B cell (primary cell): ENCODE measurements around the gene DHRS12. TPM values are rescaled to one million over a fixed set of nuclear protein-coding genes. Genes with fewer than 3 reads are reported as not detected.

ENCODE experiments used
- ATAC-seq: fragments of 200-7000 bp; cut with Tn5 transposase; one replicate; pipeline ENCODE4 v1.10.0; 2021; ENCODE audit warnings: low read depth, mild to moderate bottlenecking, moderate number of reproducible peaks, moderate library complexity
- CTCF ChIA-PET: fragments of 350-600 bp; sonication (Branson Sonifier 250); formaldehyde crosslinking; loops from one replicate; lab custom pipeline; 2021; ENCODE audit warnings: antibody characterized with exemption, inconsistent platforms; lab: Charles Lee
- POLR2A ChIA-PET: fragments of 350-600 bp; sonication (Branson Sonifier 250); formaldehyde crosslinking; loops from one replicate; lab custom pipeline; 2021; ENCODE audit warnings: antibody characterized with exemption; lab: Charles Lee
- DNase-seq: peaks from one replicate; pipeline ENCODE4 v3.0.0; 2013
- H2AFZ ChIP-seq: 2 replicates; pipeline ENCODE4 v1.6.1; 2012; ENCODE audit warnings: mild to moderate bottlenecking, low read depth, low read length; ENCODE audit not compliant: insufficient read depth, poor library complexity, severe bottlenecking
- H3K27ac ChIP-seq, 2 donors: 1 replicate in 1 of 2; 2 replicates in 1 of 2; pipeline ENCODE4 v1.5.1; 2012 to 2013; ENCODE audit warnings: low read length in 2 of 2, mild to moderate bottlenecking in 2 of 2, moderate library complexity in 1 of 2
- H3K27me3 ChIP-seq, 4 experiments: fragments of 200-600 bp in 1 of 4; sonication (generic) in 1 of 4; replicated peaks in 1 of 4; 1 replicate in 2 of 4; 2 replicates in 2 of 4; pipeline versions ENCODE4 v1.6.1 to v1.7.0; 2013 to 2016; ENCODE audit warnings: low read length in 3 of 4, mild to moderate bottlenecking in 2 of 4, mixed read lengths in 1 of 4, moderate library complexity in 1 of 4; ENCODE audit not compliant: insufficient read depth in 4 of 4, control insufficient read depth in 3 of 4; ENCODE audit errors: control extremely low read depth in 1 of 4
- H3K36me3 ChIP-seq, 2 experiments: replicated peaks in 1 of 2; 1 replicate in 1 of 2; 2 replicates in 1 of 2; pipeline versions ENCODE4 v1.6.1 to v1.7.1; 2013; ENCODE audit warnings: low read length in 1 of 2; ENCODE audit not compliant: insufficient read depth in 2 of 2, control insufficient read depth in 1 of 2; ENCODE audit errors: control extremely low read depth in 1 of 2, extremely low read depth in 1 of 2
- H3K4me1 ChIP-seq, 2 donors: fragments of 200-600 bp in 1 of 2; sonication (generic) in 1 of 2; 1 replicate in 1 of 2; 2 replicates in 1 of 2; pipeline versions ENCODE4 v1.5.1 to v1.6.1; 2013 to 2017; ENCODE audit warnings: low read length in 2 of 2; ENCODE audit not compliant: control insufficient read depth in 2 of 2, insufficient read depth in 2 of 2
- H3K4me2 ChIP-seq: replicated peaks from 2 replicates; pipeline ENCODE3; 2012; ENCODE audit warnings: mild to moderate bottlenecking, low read depth, low read length; ENCODE audit not compliant: poor library complexity, severe bottlenecking
- H3K4me3 ChIP-seq, 5 experiments: fragments of 200-600 bp in 1 of 5; sonication (generic) in 1 of 5; 1 replicate in 3 of 5; 2 replicates in 2 of 5; pipeline versions ENCODE4 v1.5.1 to v1.7.0; 2011 to 2016; ENCODE audit warnings: low read length in 4 of 5, mild to moderate bottlenecking in 4 of 5, low read depth in 2 of 5, control low read depth in 1 of 5, moderate library complexity in 1 of 5; ENCODE audit not compliant: insufficient read depth in 1 of 5; ENCODE audit errors: control extremely low read depth in 1 of 5, extremely low read depth in 1 of 5
- H3K79me2 ChIP-seq: fragments of 200-600 bp; sonication (generic); one replicate; pipeline ENCODE4 v1.6.0; 2016; ENCODE audit warnings: low read length; ENCODE audit not compliant: control insufficient read depth, insufficient read depth
- H3K9ac ChIP-seq: fragments of 200-600 bp; sonication (generic); 2 replicates; pipeline ENCODE4 v1.6.1; 2017; ENCODE audit warnings: mild to moderate bottlenecking, low read length, moderate library complexity
- H3K9me3 ChIP-seq, 3 donors: one replicate each; pipeline versions ENCODE4 v1.6.1 to v1.7.1; 2013; ENCODE audit warnings: low read length in 2 of 3; ENCODE audit not compliant: control insufficient read depth in 2 of 3, insufficient read depth in 1 of 3; ENCODE audit errors: control extremely low read depth in 1 of 3
- H4K20me1 ChIP-seq: 2 replicates; pipeline ENCODE4 v1.6.0; 2012; ENCODE audit warnings: mild to moderate bottlenecking, low read length; ENCODE audit not compliant: insufficient read depth, control insufficient read depth, poor library complexity, severe bottlenecking
- H3K27ac Mint-ChIP-seq: one replicate; pipeline ENCODE4 v1.8.0; 2021; ENCODE audit warnings: mixed read lengths
- H3K27me3 Mint-ChIP-seq: one replicate; pipeline ENCODE4 v1.8.0; 2021; ENCODE audit warnings: mixed read lengths
- H3K4me1 Mint-ChIP-seq: one replicate; pipeline ENCODE4 v1.8.0; 2021; ENCODE audit warnings: mixed read lengths
- H3K4me3 Mint-ChIP-seq: one replicate; pipeline ENCODE4 v1.8.0; 2021; ENCODE audit warnings: mixed read lengths
- H3K9me3 Mint-ChIP-seq: one replicate; pipeline ENCODE4 v1.8.0; 2022; ENCODE audit warnings: mixed read lengths; ENCODE audit not compliant: insufficient read depth
- EZH2 ChIP-seq: IDR thresholded peaks from 2 replicates; pipeline ENCODE4 v1.6.1; 2012; ENCODE audit warnings: borderline replicate concordance, low read depth, mild to moderate bottlenecking, moderate library complexity, low read length; ENCODE audit not compliant: insufficient read depth, poor library complexity, severe bottlenecking
- WGBS: methylation state at CpG from one replicate; pipeline ENCODE4 v1.1.5; 2013; ENCODE audit warnings: missing lambda C conversion rate; ENCODE audit not compliant: insufficient coverage; 5-methylcytosine and 5-hydroxymethylcytosine counted together
- intact Hi-C: fragments of 100-400 bp; cut with micrococcal nuclease; formaldehyde crosslinking; loops from one replicate; pipeline ENCODE4 v1.10.0; 2022
- polyA plus RNA-seq: library from polyadenylated mRNA; depleted of rRNA; stranded (reverse); fragments of >200 nt; gene quantifications from 2 replicates; pipeline ENCODE4 v1.2.3, GENCODE V29; 2012
- total RNA-seq, 2 donors: library from RNA; stranded (reverse); fragments of 120-200 nt in 1 of 2; gene quantifications; 1 replicate in 1 of 2; 2 replicates in 1 of 2; pipeline versions ENCODE4 v1.2.3 to v1.2.4, GENCODE V29; 2013 to 2022
- TF ChIP-seq, protein P1 (sequence below): fragments of 200-600 bp; IDR thresholded peaks from one replicate; pipeline ENCODE4 v1.8.0; 2022; ENCODE audit warnings: antibody characterized with exemption, mild to moderate bottlenecking

DHRS12 gene
- total and polyA plus RNA-seq, 2 donors (not counting 1 experiment from before 2014, with no cell fraction given) = 12.0 to 23.2 TPM

DNA sequence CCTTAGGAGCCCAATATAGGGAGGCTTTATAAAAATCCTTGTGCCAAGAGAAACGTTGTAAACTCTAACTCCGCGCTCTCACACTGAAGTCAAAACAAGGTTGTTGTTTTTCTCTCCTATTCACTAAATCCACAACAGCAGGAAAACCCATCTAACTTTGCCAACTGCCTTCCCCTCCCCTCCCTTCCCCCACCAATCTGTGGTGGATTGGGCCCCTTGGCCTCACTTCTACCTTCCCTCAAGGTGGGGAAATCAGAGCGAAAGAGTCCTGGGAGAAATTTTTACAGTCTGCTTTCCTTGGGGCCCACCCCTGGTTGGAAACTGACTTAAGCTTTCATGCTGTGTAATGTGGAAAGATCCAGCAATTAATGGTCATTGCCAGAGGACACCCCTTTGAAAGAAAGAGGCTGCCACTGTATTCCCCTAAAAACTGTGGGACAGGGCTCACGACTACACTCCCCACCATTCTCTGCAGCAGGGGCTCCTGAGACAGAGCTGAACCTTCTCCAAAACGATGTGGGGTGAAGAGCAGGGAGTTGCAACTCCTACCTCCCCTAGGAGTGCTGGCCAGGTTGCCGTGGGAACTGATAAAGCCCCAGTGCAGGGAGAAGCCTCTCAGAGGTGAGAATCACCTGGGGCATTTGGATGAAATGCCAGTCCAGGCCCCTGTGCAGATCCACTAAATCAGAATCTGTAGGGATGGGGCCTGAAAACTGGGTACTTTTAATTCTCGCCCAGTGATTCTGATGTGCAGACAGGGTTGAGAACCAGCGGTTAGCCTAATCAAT, 1.1 kb downstream of the DHRS12 start:
- H3K9me3 ChIP-seq = no peaks in the 10 kb centered on the region
- H3K36me3 ChIP-seq = no peaks in the 10 kb centered on the region
- peak overlapping the region; percentile 88 for H3K4me2 ChIP-seq
- DNase-seq (no peak), ATAC-seq (no peak)
- peak overlapping the region; percentile 98 for H3K27ac ChIP-seq
- Mint-ChIP-seq H3K4me3 (peak overlapping the region; percentile 99), H3K27me3 (no peaks in the 10 kb centered on the region), H3K27ac (peak overlapping the region; percentile 100), H3K9me3 (no peaks in the 10 kb centered on the region), H3K4me1 (peaks cover 38% of the 10 kb centered on the region)
- H3K9ac ChIP-seq = peak overlapping the region; percentile 96
- no peaks in the 10 kb centered on the region for H3K27me3 ChIP-seq
- 87% methylated on average over 4 of the region's 9 CpGs for WGBS
- POLR2A ChIA-PET = interaction anchor here (0.7 to 1.7 kb wide), 4 partner anchors 7 to 351 kb away, joined by 3 to 9 read pairs (median 6); partner anchors contain the start of gene INTS6
- peaks cover 17% of the 10 kb centered on the region for H3K79me2 ChIP-seq
- TF ChIP-seq EZH2 = no peak
- TF ChIP-seq, protein P1, sequence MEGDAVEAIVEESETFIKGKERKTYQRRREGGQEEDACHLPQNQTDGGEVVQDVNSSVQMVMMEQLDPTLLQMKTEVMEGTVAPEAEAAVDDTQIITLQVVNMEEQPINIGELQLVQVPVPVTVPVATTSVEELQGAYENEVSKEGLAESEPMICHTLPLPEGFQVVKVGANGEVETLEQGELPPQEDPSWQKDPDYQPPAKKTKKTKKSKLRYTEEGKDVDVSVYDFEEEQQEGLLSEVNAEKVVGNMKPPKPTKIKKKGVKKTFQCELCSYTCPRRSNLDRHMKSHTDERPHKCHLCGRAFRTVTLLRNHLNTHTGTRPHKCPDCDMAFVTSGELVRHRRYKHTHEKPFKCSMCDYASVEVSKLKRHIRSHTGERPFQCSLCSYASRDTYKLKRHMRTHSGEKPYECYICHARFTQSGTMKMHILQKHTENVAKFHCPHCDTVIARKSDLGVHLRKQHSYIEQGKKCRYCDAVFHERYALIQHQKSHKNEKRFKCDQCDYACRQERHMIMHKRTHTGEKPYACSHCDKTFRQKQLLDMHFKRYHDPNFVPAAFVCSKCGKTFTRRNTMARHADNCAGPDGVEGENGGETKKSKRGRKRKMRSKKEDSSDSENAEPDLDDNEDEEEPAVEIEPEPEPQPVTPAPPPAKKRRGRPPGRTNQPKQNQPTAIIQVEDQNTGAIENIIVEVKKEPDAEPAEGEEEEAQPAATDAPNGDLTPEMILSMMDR = no peak
- no peaks in the 10 kb centered on the region for H4K20me1 ChIP-seq
- intact Hi-C loops = loop anchor here (1.0 to 10.0 kb wide), 3 partner anchors 219 to 578 kb away; partner anchors contain the start of genes FAM124A, INTS6 and WDFY2
- CTCF ChIA-PET = interaction anchor here (0.8 to 2.2 kb wide), 6 partner anchors 12 to 369 kb away, joined by 3 to 8 read pairs (median 3); partner anchors contain the start of gene INTS6
- peak overlapping the region; percentile 64 for H2AFZ ChIP-seq
- H3K4me1 ChIP-seq = peaks cover 19 to 27% of the 10 kb centered on the region in 2 donors
- H3K4me3 ChIP-seq = peak overlapping the region; percentile 64 to 94 (median 72)
